Measurements from ENCODE around the gene TRAF3.

TRAF3 gene

DNA sequence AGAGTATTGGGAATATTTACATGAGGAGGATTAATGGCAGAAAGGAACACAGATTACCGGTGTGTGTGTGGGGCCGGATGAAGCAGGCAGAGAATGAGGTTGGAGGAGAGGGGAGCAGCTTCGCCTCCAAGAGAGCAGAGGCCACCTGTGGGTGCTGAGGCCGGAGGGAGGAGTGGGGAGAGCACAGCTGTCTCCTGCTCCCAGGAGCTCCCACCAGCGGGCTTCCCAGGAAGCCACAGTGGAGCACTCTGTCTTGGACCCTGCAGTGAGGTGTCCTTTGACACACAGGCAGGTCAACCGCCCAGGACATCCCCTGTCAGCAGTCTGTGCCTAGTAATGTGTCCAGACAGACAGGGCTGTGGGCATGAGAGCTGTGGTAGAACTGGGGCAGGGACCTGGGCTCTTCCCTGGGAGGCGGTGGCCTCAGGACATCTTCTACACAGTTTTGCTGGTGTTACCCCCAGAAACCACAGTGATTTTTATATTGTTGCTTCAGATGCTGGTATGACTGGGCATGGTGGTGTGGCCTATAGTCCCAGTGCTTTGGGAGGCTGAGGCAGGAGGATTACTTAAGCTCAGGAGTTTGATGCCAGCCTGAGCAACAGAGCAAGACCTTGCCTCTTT is 126.8 kb downstream of the TRAF3 start:
- ATAC-seq = no peak
- TF ChIP-seq TOX (CRISPR knock-in tag; IDR thresholded peaks at IDR 0.05; ENCODE audit: borderline replicate concordance) (no peak), ARNTL (CRISPR knock-in tag; IDR thresholded peaks at IDR 0.05; ENCODE audit: borderline replicate concordance, low read depth) (no peak), OSR1 (CRISPR knock-in tag; IDR thresholded peaks at IDR 0.05) (no peak), CSDC2 (CRISPR knock-in tag; IDR thresholded peaks at IDR 0.05) (no peak), SNAI2 (CRISPR knock-in tag; IDR thresholded peaks at IDR 0.05) (no peak), ESRRG (CRISPR knock-in tag; IDR thresholded peaks at IDR 0.05) (no peak), ZC3H10 (CRISPR knock-in tag; IDR thresholded peaks at IDR 0.05) (no peak), PPARA (CRISPR knock-in tag; IDR thresholded peaks at IDR 0.05; ENCODE audit: borderline replicate concordance) (no peak), ZFP3 (CRISPR knock-in tag; IDR thresholded peaks at IDR 0.05) (no peak), BACH2 (CRISPR knock-in tag; IDR thresholded peaks at IDR 0.05; ENCODE audit: borderline replicate concordance) (no peak)
- TF ChIP-seq, protein P1, sequence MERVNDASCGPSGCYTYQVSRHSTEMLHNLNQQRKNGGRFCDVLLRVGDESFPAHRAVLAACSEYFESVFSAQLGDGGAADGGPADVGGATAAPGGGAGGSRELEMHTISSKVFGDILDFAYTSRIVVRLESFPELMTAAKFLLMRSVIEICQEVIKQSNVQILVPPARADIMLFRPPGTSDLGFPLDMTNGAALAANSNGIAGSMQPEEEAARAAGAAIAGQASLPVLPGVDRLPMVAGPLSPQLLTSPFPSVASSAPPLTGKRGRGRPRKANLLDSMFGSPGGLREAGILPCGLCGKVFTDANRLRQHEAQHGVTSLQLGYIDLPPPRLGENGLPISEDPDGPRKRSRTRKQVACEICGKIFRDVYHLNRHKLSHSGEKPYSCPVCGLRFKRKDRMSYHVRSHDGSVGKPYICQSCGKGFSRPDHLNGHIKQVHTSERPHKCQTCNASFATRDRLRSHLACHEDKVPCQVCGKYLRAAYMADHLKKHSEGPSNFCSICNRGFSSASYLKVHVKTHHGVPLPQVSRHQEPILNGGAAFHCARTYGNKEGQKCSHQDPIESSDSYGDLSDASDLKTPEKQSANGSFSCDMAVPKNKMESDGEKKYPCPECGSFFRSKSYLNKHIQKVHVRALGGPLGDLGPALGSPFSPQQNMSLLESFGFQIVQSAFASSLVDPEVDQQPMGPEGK (CRISPR knock-in tag; IDR thresholded peaks at IDR 0.05; ENCODE audit: borderline replicate concordance) = no peak

DNA sequence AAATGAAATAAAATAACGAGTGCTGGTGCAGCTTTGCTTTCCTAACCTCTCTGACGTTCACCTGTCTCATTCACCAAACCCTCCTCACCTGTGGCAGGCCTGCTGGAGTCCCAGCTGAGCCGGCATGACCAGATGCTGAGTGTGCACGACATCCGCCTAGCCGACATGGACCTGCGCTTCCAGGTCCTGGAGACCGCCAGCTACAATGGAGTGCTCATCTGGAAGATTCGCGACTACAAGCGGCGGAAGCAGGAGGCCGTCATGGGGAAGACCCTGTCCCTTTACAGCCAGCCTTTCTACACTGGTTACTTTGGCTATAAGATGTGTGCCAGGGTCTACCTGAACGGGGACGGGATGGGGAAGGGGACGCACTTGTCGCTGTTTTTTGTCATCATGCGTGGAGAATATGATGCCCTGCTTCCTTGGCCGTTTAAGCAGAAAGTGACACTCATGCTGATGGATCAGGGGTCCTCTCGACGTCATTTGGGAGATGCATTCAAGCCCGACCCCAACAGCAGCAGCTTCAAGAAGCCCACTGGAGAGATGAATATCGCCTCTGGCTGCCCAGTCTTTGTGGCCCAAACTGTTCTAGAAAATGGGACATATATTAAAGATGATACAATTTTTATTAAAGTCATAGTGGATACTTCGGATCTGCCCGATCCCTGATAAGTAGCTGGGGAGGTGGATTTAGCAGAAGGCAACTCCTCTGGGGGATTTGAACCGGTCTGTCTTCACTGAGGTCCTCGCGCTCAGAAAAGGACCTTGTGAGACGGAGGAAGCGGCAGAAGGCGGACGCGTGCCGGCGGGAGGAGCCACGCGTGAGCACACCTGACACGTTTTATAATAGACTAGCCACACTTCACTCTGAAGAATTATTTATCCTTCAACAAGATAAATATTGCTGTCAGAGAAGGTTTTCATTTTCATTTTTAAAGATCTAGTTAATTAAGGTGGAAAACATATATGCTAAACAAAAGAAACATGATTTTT is 128.2 kb downstream of the TRAF3 start:
- TF ChIP-seq BACH2 (CRISPR knock-in tag; IDR thresholded peaks at IDR 0.05; ENCODE audit: borderline replicate concordance) = no peak
- TF ChIP-seq, protein P1 (CRISPR knock-in tag; IDR thresholded peaks at IDR 0.05; ENCODE audit: borderline replicate concordance) = no peak
- TF ChIP-seq ZNF70 (CRISPR knock-in tag; IDR thresholded peaks at IDR 0.05) = no peak
- no peak for TF ChIP-seq RARB (CRISPR knock-in tag; IDR thresholded peaks at IDR 0.05)
- no peak for TF ChIP-seq ZFP30 (CRISPR knock-in tag; IDR thresholded peaks at IDR 0.05)
- no peak for TF ChIP-seq OSR1 (CRISPR knock-in tag; IDR thresholded peaks at IDR 0.05)
- TF ChIP-seq TOX (CRISPR knock-in tag; IDR thresholded peaks at IDR 0.05; ENCODE audit: borderline replicate concordance) = no peak
- TF ChIP-seq ZNF8 (CRISPR knock-in tag; IDR thresholded peaks at IDR 0.05) = no peak
- TF ChIP-seq, protein P2, sequence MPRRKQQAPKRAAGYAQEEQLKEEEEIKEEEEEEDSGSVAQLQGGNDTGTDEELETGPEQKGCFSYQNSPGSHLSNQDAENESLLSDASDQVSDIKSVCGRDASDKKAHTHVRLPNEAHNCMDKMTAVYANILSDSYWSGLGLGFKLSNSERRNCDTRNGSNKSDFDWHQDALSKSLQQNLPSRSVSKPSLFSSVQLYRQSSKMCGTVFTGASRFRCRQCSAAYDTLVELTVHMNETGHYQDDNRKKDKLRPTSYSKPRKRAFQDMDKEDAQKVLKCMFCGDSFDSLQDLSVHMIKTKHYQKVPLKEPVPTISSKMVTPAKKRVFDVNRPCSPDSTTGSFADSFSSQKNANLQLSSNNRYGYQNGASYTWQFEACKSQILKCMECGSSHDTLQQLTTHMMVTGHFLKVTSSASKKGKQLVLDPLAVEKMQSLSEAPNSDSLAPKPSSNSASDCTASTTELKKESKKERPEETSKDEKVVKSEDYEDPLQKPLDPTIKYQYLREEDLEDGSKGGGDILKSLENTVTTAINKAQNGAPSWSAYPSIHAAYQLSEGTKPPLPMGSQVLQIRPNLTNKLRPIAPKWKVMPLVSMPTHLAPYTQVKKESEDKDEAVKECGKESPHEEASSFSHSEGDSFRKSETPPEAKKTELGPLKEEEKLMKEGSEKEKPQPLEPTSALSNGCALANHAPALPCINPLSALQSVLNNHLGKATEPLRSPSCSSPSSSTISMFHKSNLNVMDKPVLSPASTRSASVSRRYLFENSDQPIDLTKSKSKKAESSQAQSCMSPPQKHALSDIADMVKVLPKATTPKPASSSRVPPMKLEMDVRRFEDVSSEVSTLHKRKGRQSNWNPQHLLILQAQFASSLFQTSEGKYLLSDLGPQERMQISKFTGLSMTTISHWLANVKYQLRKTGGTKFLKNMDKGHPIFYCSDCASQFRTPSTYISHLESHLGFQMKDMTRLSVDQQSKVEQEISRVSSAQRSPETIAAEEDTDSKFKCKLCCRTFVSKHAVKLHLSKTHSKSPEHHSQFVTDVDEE (CRISPR knock-in tag; IDR thresholded peaks at IDR 0.05) = no peak
- TF ChIP-seq ESRRG (CRISPR knock-in tag; IDR thresholded peaks at IDR 0.05) = no peak
- TF ChIP-seq GLIS3 (CRISPR knock-in tag; IDR thresholded peaks at IDR 0.05) = no peak
- no peak for TF ChIP-seq ZNF565 (CRISPR knock-in tag; conservative IDR thresholded peaks at IDR 0.05; ENCODE audit: low read depth)
- TF ChIP-seq ARNTL (CRISPR knock-in tag; IDR thresholded peaks at IDR 0.05; ENCODE audit: borderline replicate concordance, low read depth) = no peak
- TF ChIP-seq, protein P3, sequence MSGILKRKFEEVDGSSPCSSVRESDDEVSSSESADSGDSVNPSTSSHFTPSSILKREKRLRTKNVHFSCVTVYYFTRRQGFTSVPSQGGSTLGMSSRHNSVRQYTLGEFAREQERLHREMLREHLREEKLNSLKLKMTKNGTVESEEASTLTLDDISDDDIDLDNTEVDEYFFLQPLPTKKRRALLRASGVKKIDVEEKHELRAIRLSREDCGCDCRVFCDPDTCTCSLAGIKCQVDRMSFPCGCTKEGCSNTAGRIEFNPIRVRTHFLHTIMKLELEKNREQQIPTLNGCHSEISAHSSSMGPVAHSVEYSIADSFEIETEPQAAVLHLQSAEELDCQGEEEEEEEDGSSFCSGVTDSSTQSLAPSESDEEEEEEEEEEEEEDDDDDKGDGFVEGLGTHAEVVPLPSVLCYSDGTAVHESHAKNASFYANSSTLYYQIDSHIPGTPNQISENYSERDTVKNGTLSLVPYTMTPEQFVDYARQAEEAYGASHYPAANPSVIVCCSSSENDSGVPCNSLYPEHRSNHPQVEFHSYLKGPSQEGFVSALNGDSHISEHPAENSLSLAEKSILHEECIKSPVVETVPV (CRISPR knock-in tag; IDR thresholded peaks at IDR 0.05) = no peak
- TF ChIP-seq, protein P4, sequence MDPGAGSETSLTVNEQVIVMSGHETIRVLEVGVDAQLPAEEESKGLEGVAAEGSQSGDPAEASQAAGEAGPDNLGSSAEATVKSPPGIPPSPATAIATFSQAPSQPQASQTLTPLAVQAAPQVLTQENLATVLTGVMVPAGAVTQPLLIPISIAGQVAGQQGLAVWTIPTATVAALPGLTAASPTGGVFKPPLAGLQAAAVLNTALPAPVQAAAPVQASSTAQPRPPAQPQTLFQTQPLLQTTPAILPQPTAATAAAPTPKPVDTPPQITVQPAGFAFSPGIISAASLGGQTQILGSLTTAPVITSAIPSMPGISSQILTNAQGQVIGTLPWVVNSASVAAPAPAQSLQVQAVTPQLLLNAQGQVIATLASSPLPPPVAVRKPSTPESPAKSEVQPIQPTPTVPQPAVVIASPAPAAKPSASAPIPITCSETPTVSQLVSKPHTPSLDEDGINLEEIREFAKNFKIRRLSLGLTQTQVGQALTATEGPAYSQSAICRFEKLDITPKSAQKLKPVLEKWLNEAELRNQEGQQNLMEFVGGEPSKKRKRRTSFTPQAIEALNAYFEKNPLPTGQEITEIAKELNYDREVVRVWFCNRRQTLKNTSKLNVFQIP (CRISPR knock-in tag; IDR thresholded peaks at IDR 0.05; ENCODE audit: borderline replicate concordance, low read depth) = no peak
- TF ChIP-seq ZC3H10 (CRISPR knock-in tag; IDR thresholded peaks at IDR 0.05) = no peak
- no peak for TF ChIP-seq PPARA (CRISPR knock-in tag; IDR thresholded peaks at IDR 0.05; ENCODE audit: borderline replicate concordance)
- TF ChIP-seq, protein P5, sequence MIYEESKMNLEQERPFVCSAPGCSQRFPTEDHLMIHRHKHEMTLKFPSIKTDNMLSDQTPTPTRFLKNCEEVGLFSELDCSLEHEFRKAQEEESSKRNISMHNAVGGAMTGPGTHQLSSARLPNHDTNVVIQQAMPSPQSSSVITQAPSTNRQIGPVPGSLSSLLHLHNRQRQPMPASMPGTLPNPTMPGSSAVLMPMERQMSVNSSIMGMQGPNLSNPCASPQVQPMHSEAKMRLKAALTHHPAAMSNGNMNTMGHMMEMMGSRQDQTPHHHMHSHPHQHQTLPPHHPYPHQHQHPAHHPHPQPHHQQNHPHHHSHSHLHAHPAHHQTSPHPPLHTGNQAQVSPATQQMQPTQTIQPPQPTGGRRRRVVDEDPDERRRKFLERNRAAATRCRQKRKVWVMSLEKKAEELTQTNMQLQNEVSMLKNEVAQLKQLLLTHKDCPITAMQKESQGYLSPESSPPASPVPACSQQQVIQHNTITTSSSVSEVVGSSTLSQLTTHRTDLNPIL (CRISPR knock-in tag; IDR thresholded peaks at IDR 0.05; ENCODE audit: low read depth) = no peak
- TF ChIP-seq ISL1 (CRISPR knock-in tag; IDR thresholded peaks at IDR 0.05) = no peak
- no peak for ATAC-seq

All from SK-N-SH treated with all-trans-retinoic acid at 6 μM for 48 hours (cell line).